HEK293 (cell line): ENCODE data around the gene GPSM1.
"Not testable (repeated sequence)": the region's sequence is repeated elsewhere in the genome, so short reads cannot be mapped to it uniquely, and the experiment has no call there.

Experiments
- ATF2 ChIP-seq: fragments of 450-650 bp; formaldehyde crosslinking; IDR thresholded peaks from 2 replicates; pipeline ENCODE4 v1.5.1; 2016; ENCODE audit warnings: missing biosample characterization, missing genetic modification characterization, low read depth
- GLI4 ChIP-seq: fragments of 450-650 bp; formaldehyde crosslinking; IDR thresholded peaks from 2 replicates; pipeline ENCODE4 v1.5.1; 2016; ENCODE audit warnings: missing biosample characterization, missing genetic modification characterization
- YY1 ChIP-seq: fragments of 450-650 bp; formaldehyde crosslinking; IDR thresholded peaks from 2 replicates; pipeline ENCODE4 v1.5.1; 2018; ENCODE audit warnings: missing biosample characterization, missing genetic modification characterization
- ZNF274 ChIP-seq, 2 experiments: fragments of 200-500 bp in 1 of 2; fragments of 450-650 bp in 1 of 2; sonication (Bioruptor generic) in 1 of 2; formaldehyde crosslinking in 1 of 2; IDR thresholded peaks; 2 replicates each; pipeline versions ENCODE4 v1.5.1 to v1.6.1; 2014 to 2016; ENCODE audit warnings: borderline replicate concordance in 1 of 2, inconsistent platforms in 1 of 2, low read length in 1 of 2, missing biosample characterization in 1 of 2, missing genetic modification characterization in 1 of 2
- ZNF311 ChIP-seq: fragments of 450-650 bp; formaldehyde crosslinking; IDR thresholded peaks from 2 replicates; pipeline ENCODE4 v1.5.1; 2017; ENCODE audit warnings: missing biosample characterization, missing genetic modification characterization, borderline replicate concordance
- ZNF624 ChIP-seq: fragments of 450-650 bp; formaldehyde crosslinking; IDR thresholded peaks from 2 replicates; pipeline ENCODE4 v1.5.1; 2017; ENCODE audit warnings: missing biosample characterization, missing genetic modification characterization
- TF ChIP-seq, protein P1 (sequence below): fragments of 450-650 bp; formaldehyde crosslinking; IDR thresholded peaks from 2 replicates; pipeline ENCODE4 v1.5.1; 2016; ENCODE audit warnings: missing biosample characterization, missing genetic modification characterization
- TF ChIP-seq, protein P2 (sequence below): fragments of 450-650 bp; formaldehyde crosslinking; IDR thresholded peaks from 2 replicates; pipeline ENCODE4 v1.5.1; 2016; ENCODE audit warnings: missing biosample characterization, missing genetic modification characterization

DNA sequence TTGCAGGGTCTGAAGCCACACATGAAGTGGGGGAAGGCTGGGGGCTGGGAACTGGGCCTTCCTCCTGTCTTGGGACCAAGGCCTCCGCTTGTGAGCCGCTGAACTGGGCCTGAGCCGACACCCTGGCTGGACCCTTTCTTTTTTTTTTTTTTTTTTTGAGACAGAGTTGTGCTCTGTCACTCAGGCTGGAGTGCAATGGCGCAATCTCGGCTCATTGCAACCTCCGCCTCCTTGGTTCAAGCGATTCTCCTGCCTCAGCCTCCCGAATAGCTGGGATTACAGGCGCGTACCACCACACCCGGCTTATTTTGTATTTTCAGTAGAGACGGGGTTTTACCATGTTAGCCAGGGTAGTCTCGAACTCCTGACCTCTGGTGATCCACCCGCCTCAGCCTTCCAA is 8.1 kb upstream of the GPSM1 start:
- not testable (repeated sequence) for TF ChIP-seq ZNF274 (IDR thresholded peaks at IDR 0.05; ENCODE audit: low read length); ZNF274 (tag by site-specific recombination; IDR thresholded peaks at IDR 0.05; ENCODE audit: borderline replicate concordance); GLI4 (tag by site-specific recombination); ZNF311 (tag by site-specific recombination); YY1; ZNF624 (tag by site-specific recombination); ATF2 (tag by site-specific recombination)
- TF ChIP-seq, protein P1, sequence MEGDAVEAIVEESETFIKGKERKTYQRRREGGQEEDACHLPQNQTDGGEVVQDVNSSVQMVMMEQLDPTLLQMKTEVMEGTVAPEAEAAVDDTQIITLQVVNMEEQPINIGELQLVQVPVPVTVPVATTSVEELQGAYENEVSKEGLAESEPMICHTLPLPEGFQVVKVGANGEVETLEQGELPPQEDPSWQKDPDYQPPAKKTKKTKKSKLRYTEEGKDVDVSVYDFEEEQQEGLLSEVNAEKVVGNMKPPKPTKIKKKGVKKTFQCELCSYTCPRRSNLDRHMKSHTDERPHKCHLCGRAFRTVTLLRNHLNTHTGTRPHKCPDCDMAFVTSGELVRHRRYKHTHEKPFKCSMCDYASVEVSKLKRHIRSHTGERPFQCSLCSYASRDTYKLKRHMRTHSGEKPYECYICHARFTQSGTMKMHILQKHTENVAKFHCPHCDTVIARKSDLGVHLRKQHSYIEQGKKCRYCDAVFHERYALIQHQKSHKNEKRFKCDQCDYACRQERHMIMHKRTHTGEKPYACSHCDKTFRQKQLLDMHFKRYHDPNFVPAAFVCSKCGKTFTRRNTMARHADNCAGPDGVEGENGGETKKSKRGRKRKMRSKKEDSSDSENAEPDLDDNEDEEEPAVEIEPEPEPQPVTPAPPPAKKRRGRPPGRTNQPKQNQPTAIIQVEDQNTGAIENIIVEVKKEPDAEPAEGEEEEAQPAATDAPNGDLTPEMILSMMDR, result not testable (repeated sequence)
- TF ChIP-seq, protein P2, sequence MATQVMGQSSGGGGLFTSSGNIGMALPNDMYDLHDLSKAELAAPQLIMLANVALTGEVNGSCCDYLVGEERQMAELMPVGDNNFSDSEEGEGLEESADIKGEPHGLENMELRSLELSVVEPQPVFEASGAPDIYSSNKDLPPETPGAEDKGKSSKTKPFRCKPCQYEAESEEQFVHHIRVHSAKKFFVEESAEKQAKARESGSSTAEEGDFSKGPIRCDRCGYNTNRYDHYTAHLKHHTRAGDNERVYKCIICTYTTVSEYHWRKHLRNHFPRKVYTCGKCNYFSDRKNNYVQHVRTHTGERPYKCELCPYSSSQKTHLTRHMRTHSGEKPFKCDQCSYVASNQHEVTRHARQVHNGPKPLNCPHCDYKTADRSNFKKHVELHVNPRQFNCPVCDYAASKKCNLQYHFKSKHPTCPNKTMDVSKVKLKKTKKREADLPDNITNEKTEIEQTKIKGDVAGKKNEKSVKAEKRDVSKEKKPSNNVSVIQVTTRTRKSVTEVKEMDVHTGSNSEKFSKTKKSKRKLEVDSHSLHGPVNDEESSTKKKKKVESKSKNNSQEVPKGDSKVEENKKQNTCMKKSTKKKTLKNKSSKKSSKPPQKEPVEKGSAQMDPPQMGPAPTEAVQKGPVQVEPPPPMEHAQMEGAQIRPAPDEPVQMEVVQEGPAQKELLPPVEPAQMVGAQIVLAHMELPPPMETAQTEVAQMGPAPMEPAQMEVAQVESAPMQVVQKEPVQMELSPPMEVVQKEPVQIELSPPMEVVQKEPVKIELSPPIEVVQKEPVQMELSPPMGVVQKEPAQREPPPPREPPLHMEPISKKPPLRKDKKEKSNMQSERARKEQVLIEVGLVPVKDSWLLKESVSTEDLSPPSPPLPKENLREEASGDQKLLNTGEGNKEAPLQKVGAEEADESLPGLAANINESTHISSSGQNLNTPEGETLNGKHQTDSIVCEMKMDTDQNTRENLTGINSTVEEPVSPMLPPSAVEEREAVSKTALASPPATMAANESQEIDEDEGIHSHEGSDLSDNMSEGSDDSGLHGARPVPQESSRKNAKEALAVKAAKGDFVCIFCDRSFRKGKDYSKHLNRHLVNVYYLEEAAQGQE (tag by site-specific recombination), result not testable (repeated sequence)
